Measurements from ENCODE around the gene ELOA. TPM values are rescaled to one million over a fixed set of nuclear protein-coding genes. Genes with fewer than 3 reads are reported as not detected.
A peak's percentile ranks its signal among the peaks of the same experiment; 100 is the strongest.

The ELOA gene
- polyA plus RNA-seq, 2 of the 4 experiments (the other 2 are of a cell fraction): 16.4 to 18.4 TPM

- TF ChIP-seq, protein P1, sequence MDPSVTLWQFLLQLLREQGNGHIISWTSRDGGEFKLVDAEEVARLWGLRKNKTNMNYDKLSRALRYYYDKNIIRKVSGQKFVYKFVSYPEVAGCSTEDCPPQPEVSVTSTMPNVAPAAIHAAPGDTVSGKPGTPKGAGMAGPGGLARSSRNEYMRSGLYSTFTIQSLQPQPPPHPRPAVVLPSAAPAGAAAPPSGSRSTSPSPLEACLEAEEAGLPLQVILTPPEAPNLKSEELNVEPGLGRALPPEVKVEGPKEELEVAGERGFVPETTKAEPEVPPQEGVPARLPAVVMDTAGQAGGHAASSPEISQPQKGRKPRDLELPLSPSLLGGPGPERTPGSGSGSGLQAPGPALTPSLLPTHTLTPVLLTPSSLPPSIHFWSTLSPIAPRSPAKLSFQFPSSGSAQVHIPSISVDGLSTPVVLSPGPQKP (IDR thresholded peaks at IDR 0.05; ENCODE audit: low read depth, low read length): no peak
- TF ChIP-seq EP300 (IDR thresholded peaks at IDR 0.05) (no peak), JUNB (IDR thresholded peaks at IDR 0.05) (no peak), TP53 (CRISPR knock-in tag; IDR thresholded peaks at IDR 0.05) (no peak), SMC3 (IDR thresholded peaks at IDR 0.05) (peak; percentile 38; the same call in 1 of the 3 replicates), MAZ (IDR thresholded peaks at IDR 0.05; ENCODE audit: borderline replicate concordance, low read depth, low read length) (no peak), BCL3 (IDR thresholded peaks at IDR 0.05) (no peak), HOXB5 (CRISPR knock-in tag; IDR thresholded peaks at IDR 0.05) (no peak)
- TF ChIP-seq, protein P2, sequence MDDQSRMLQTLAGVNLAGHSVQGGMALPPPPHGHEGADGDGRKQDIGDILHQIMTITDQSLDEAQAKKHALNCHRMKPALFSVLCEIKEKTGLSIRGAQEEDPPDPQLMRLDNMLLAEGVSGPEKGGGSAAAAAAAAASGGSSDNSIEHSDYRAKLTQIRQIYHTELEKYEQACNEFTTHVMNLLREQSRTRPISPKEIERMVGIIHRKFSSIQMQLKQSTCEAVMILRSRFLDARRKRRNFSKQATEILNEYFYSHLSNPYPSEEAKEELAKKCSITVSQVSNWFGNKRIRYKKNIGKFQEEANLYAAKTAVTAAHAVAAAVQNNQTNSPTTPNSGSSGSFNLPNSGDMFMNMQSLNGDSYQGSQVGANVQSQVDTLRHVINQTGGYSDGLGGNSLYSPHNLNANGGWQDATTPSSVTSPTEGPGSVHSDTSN (IDR thresholded peaks at IDR 0.05): no peak
Observed at GRCh38 chr1:23751050-23751814, 8.0 kb downstream of the ELOA start (continued).

DNA sequence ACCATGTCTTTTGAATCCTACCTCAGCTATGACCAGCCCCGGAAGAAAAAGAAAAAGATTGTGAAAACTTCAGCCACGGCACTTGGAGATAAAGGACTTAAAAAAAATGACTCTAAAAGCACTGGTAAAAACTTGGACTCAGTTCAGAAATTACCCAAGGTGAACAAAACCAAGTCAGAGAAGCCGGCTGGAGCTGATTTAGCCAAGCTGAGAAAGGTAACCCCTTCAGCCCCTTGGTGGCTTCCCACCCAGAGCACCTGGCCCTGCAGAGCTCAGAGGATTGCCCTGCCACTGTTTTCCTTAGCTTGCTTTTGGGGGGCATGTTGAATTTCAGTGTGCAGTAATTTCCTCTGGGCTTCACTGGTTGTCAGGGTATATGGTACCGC is 8.5 kb downstream of the ELOA start:
- Histone ChIP-seq H3K4me3 (no peak overlapping the region), H3K4me2 (no peak overlapping the region), H3K4me1 (no peaks in the 10 kb centered on the region), H3K9me3 (no peaks in the 10 kb centered on the region), H3K27ac (no peak overlapping the region)
- ATAC-seq (no peak), DNase-seq (ENCODE audit: low read depth in 1 of 2, low spot score in 1 of 2) (no peak), FAIRE-seq (no peak)
- 92% methylated on average over 4 of the region's 4 CpGs for WGBS (ENCODE audit: missing lambda C conversion rate)
- ChIA-PET CTCF (interaction anchor here (0.8 to 2.5 kb wide), 7 partner anchors 20 to 251 kb away, joined by 3 to 7 read pairs (median 3); no protein-coding TSS in a partner anchor), POLR2A (no interaction called here)
- TF ChIP-seq CBX2 (IDR thresholded peaks at IDR 0.05; ENCODE audit: borderline replicate concordance, low read depth) (no peak), HOXB13 (CRISPR knock-in tag; IDR thresholded peaks at IDR 0.05; ENCODE audit: low read depth) (no peak), USF2 (IDR thresholded peaks at IDR 0.05) (no peak), KDM1A (IDR thresholded peaks at IDR 0.05; ENCODE audit: low read depth) (no peak), RCOR1 (IDR thresholded peaks at IDR 0.05; ENCODE audit: low read depth, low read length) (no peak), ZFP36 (IDR thresholded peaks at IDR 0.05; ENCODE audit: borderline replicate concordance, partially characterized antibody) (no peak), CHD2 (IDR thresholded peaks at IDR 0.05; ENCODE audit: low read length, partially characterized antibody) (no peak), HOXB5 (CRISPR knock-in tag; IDR thresholded peaks at IDR 0.05) (no peak), FOXS1 (CRISPR knock-in tag; IDR thresholded peaks at IDR 0.05) (no peak), BCL3 (IDR thresholded peaks at IDR 0.05) (no peak), CTCF (IDR thresholded peaks at IDR 0.05) (no peak), MAFK (IDR thresholded peaks at IDR 0.05; ENCODE audit: partially characterized antibody) (no peak), MAX (IDR thresholded peaks at IDR 0.05) (no peak), RARB (CRISPR knock-in tag; IDR thresholded peaks at IDR 0.05) (no peak), FOSL2 (IDR thresholded peaks at IDR 0.05) (no peak), FOSL2 (CRISPR knock-in tag; IDR thresholded peaks at IDR 0.05) (no peak)
- TF ChIP-seq, protein P2 (IDR thresholded peaks at IDR 0.05): no peak

All from A549 (cell line).